ENCODE data around the gene CASP2.

CASP2 gene

GRCh38 chr7:143325240-143325639 lies 37.1 kb downstream of the CASP2 start:
- no peak for DNase-seq (ENCODE audit: extremely low read depth in 1 of 2, low read depth in 1 of 2)

GRCh38 chr7:143327903-143328302 lies 39.8 kb downstream of the CASP2 start:
- no peak for DNase-seq (ENCODE audit: extremely low read depth in 1 of 2, low read depth in 1 of 2)

- no peak for DNase-seq (ENCODE audit: extremely low read depth in 1 of 2, low read depth in 1 of 2)
Observed at GRCh38 chr7:143329471-143330170, 41.5 kb downstream of the CASP2 start.

- DNase-seq (ENCODE audit: extremely low read depth in 1 of 2, low read depth in 1 of 2), result no peak
Observed at GRCh38 chr7:143331179-143331801, 43.1 kb downstream of the CASP2 start.

- DNase-seq (ENCODE audit: extremely low read depth in 1 of 2, low read depth in 1 of 2), result no peak
Observed at GRCh38 chr7:143334244-143334643, 46.1 kb downstream of the CASP2 start.

GRCh38 chr7:143337216-143337615 lies 49.1 kb downstream of the CASP2 start:
- no peak for DNase-seq (ENCODE audit: extremely low read depth in 1 of 2, low read depth in 1 of 2)

- no peak for DNase-seq (ENCODE audit: extremely low read depth in 1 of 2, low read depth in 1 of 2)
Observed at GRCh38 chr7:143341842-143342241, 53.7 kb downstream of the CASP2 start.

GRCh38 chr7:143343596-143343995 lies 55.4 kb downstream of the CASP2 start:
- DNase-seq (ENCODE audit: extremely low read depth in 1 of 2, low read depth in 1 of 2), result no peak

GRCh38 chr7:143345428-143345900 lies 57.3 kb downstream of the CASP2 start:
- peak; percentile 29 to 57 for DNase-seq (ENCODE audit: extremely low read depth in 1 of 2, low read depth in 1 of 2)

- DNase-seq (ENCODE audit: extremely low read depth in 1 of 2, low read depth in 1 of 2), result no peak
Observed at GRCh38 chr7:143346018-143346417, 57.9 kb downstream of the CASP2 start.

GRCh38 chr7:143347950-143348349 lies 59.8 kb downstream of the CASP2 start:
- DNase-seq (ENCODE audit: extremely low read depth in 1 of 2, low read depth in 1 of 2), result no peak

- no peak for DNase-seq (ENCODE audit: extremely low read depth in 1 of 2, low read depth in 1 of 2)
Observed at GRCh38 chr7:143351060-143351459, 62.9 kb downstream of the CASP2 start.

- no peak for DNase-seq (ENCODE audit: extremely low read depth in 1 of 2, low read depth in 1 of 2)
Observed at GRCh38 chr7:143351574-143351973, 63.4 kb downstream of the CASP2 start.

GRCh38 chr7:143352531-143353002 lies 64.4 kb downstream of the CASP2 start:
- no peak for DNase-seq (ENCODE audit: extremely low read depth in 1 of 2, low read depth in 1 of 2)

- no peak for DNase-seq (ENCODE audit: extremely low read depth in 1 of 2, low read depth in 1 of 2)
Observed at GRCh38 chr7:143354376-143354775, 66.2 kb downstream of the CASP2 start.

- no peak for DNase-seq (ENCODE audit: extremely low read depth in 1 of 2, low read depth in 1 of 2)
Observed at GRCh38 chr7:143354965-143355364, 66.8 kb downstream of the CASP2 start.

GRCh38 chr7:143355450-143356385 lies 67.6 kb downstream of the CASP2 start:
- DNase-seq (ENCODE audit: extremely low read depth in 1 of 2, low read depth in 1 of 2), result no peak

GRCh38 chr7:143356414-143357050 lies 68.4 kb downstream of the CASP2 start:
- DNase-seq (ENCODE audit: extremely low read depth in 1 of 2, low read depth in 1 of 2), result no peak

All from stimulated activated CD8-positive, alpha-beta memory T cell treated with anti-CD3 and anti-CD28 coated beads, Interleukin-7, amount 100 ng/mL, for 48 hours (primary cell).